ENCODE data around the gene CEP72. TPM values are rescaled to one million over a fixed set of nuclear protein-coding genes. Genes with fewer than 3 reads are reported as not detected.
A peak's percentile ranks its signal among the peaks of the same experiment; 100 is the strongest.

The CEP72 gene
- total and polyA plus RNA-seq, 2 of the 13 experiments (the other 11 are each of a cell fraction or from before 2014, with no cell fraction given), result 3.4 to 9.4 TPM

DNA sequence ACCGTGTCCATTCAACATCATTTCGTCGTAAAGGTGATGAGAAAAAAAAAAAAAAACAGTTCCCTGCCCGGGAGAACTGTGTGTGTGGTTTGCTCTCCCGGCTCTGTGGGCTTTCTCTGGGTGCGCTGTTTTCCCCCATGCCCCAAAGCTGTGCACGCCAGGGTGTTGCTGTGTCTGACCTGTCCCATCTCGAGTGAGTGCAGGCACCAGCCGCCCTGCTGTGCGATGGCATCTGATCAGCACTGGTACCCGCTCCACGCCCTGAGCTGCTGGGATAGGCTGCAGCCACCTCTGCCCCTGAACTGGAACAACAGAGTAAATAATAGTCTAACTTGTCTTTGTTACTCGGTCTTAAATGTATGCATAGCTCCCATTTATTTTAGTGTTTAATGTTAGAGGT is 33.3 kb downstream of the CEP72 start:
- no peak overlapping the region for H3K9ac ChIP-seq (ENCODE audit: insufficient read depth, low read depth, low read length)
- ATAC-seq, result no peak
- peaks cover 10 to 46% of the 10 kb centered on the region in 2 experiments; a peak in 4 of 5 replicates for H3K36me3 ChIP-seq (replicated peaks in 1 of 2; ENCODE audit: control insufficient read depth in 1 of 2, insufficient read depth in 2 of 2, low read length in 2 of 2)
- H3K27me3 ChIP-seq (ENCODE audit: control insufficient read depth in 1 of 2, insufficient read depth in 2 of 2, low read length in 2 of 2), result no peaks in the 10 kb centered on the region
- no TSS peak for BruUV-seq (replicated peaks)
- H2AFZ ChIP-seq (ENCODE audit: low read length), result no peak overlapping the region
- intact Hi-C loops (cut with micrococcal nuclease; ENCODE audit: unreplicated experiment), result no loop called here
- in situ Hi-C loops (cut with HindIII; ENCODE audit: extremely low pct_ligation_motif_present, low pct_unique_long_range_greater_than_20kb), result no loop called here
- 0 out of 2 replicates have a peak, but pooled peaks cover 10% of the 10 kb centered on the region for H3K4me1 ChIP-seq (ENCODE audit: insufficient read depth, low read length)
- H3K4me3 ChIP-seq (replicated peaks in 1 of 3; ENCODE audit: insufficient read depth in 1 of 3, low read depth in 2 of 3, low read length in 3 of 3), result no peak overlapping the region
- no peak for FAIRE-seq
- H4K20me1 ChIP-seq (ENCODE audit: insufficient read depth, low read length), result no peaks in the 10 kb centered on the region
- ChIA-PET CTCF (ENCODE audit: low intra/inter-chr PET ratio, low total read pairs) (no interaction called here), POLR2A (no interaction called here)
- no peak overlapping the region for H3K27ac ChIP-seq (ENCODE audit: extremely low read length, insufficient read depth, low read length)
- H3K79me2 ChIP-seq (ENCODE audit: insufficient read depth, low read length), result no peaks in the 10 kb centered on the region
- H3K9me3 ChIP-seq (ENCODE audit: low read length), result no peaks in the 10 kb centered on the region
- DNase-seq (ENCODE audit: low spot score), result no peak
- WGBS (ENCODE audit: low lambda C conversion rate), result 97% methylated on average over 13 of the region's 13 CpGs
- no peak for TF ChIP-seq GZF1 (CRISPR knock-in tag; IDR thresholded peaks at IDR 0.05)
- TF ChIP-seq ZNF468 (CRISPR knock-in tag; IDR thresholded peaks at IDR 0.05), result no peak
- no peak for TF ChIP-seq ZMYM2 (CRISPR knock-in tag; IDR thresholded peaks at IDR 0.05)
- no peak overlapping the region for H3K4me2 ChIP-seq (ENCODE audit: low read depth, low read length)

DNA sequence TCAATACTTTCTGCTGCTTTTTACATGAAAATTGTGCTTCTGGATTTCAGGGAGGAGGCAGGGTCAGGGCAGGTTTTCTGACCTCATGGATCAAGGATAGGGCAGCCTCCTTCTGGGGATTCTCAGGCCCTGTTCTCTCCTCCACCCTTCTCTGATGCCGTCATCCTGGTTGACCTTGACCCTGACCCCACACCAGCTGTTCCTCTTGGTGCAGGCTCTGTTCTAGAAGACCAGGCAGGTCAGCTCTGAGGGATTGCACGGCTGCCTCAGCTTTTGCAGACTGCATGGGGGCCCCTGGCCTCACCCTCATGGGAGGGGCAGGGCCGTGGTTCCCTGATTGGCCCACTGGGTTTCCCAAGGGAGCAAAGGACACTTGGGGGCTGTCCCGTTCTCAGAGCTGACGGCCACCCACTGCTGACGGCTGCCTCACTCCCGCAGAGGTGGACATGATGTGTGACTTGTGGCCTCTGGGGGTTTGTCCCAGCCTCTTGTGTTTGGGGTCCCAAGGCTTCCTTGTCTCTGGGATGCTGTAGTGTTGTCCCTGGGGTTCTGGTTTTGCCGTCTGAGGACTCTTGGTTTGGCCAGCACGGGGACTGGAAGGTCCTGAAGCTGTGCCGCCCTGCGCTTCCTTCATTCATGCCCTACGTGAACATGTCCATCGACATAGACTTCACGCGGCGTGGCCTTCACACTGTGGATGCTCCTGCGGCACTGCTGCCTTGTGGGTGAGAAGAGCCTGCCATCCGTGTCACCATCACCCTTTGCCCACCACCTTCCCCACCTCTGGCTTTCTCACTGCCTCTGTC is 34.5 kb downstream of the CEP72 start:
- H3K9ac ChIP-seq (ENCODE audit: insufficient read depth, low read depth, low read length), result no peak overlapping the region
- H3K4me3 ChIP-seq (replicated peaks in 1 of 3; ENCODE audit: insufficient read depth in 1 of 3, low read depth in 2 of 3, low read length in 3 of 3), result no peak overlapping the region
- no peak for FAIRE-seq
- WGBS (ENCODE audit: low lambda C conversion rate), result 86% methylated on average over 10 of the region's 18 CpGs
- no peak for DNase-seq (ENCODE audit: low spot score)
- peak; percentile 62 for ATAC-seq
- H3K27me3 ChIP-seq (ENCODE audit: control insufficient read depth in 1 of 2, insufficient read depth in 2 of 2, low read length in 2 of 2), result no peaks in the 10 kb centered on the region
- H3K4me1 ChIP-seq (ENCODE audit: insufficient read depth, low read length), result 0 out of 2 replicates have a peak, but pooled peaks cover 10% of the 10 kb centered on the region
- no peak overlapping the region for H2AFZ ChIP-seq (ENCODE audit: low read length)
- TF ChIP-seq, protein P1, sequence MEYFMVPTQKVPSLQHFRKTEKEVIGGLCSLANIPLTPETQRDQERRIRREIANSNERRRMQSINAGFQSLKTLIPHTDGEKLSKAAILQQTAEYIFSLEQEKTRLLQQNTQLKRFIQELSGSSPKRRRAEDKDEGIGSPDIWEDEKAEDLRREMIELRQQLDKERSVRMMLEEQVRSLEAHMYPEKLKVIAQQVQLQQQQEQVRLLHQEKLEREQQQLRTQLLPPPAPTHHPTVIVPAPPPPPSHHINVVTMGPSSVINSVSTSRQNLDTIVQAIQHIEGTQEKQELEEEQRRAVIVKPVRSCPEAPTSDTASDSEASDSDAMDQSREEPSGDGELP (IDR thresholded peaks at IDR 0.05; ENCODE audit: borderline replicate concordance, low read depth), result peak; percentile 76; the same call in 1 of the 2 replicates
- TF ChIP-seq NR2F6 (IDR thresholded peaks at IDR 0.05), result peak; percentile 84
- TF ChIP-seq NR2F6 (CRISPR knock-in tag; IDR thresholded peaks at IDR 0.05), result peak; percentile 55; the same call in 1 of the 2 replicates
- no peak for TF ChIP-seq MAFF (IDR thresholded peaks at IDR 0.05; ENCODE audit: low read depth, low read length)
- TF ChIP-seq NR2F1 (CRISPR knock-in tag; IDR thresholded peaks at IDR 0.05), result peak in 1 of 2 experiments; percentile 49; a peak in 1 of 4 replicates
- TF ChIP-seq RBM22 (optimal IDR thresholded peaks at IDR 0.05; ENCODE audit: low read length), result peak; percentile 34
- no peak for TF ChIP-seq TAF15 (IDR thresholded peaks at IDR 0.05; ENCODE audit: low read depth, low read length, poor library complexity, severe bottlenecking)
- ChIA-PET CTCF (ENCODE audit: low intra/inter-chr PET ratio, low total read pairs) (no interaction called here), POLR2A (no interaction called here)
- intact Hi-C loops (cut with micrococcal nuclease; ENCODE audit: unreplicated experiment) (no loop called here), in situ Hi-C loops (cut with HindIII; ENCODE audit: extremely low pct_ligation_motif_present, low pct_unique_long_range_greater_than_20kb) (no loop called here)
- BruUV-seq (replicated peaks), result no TSS peak
- H3K79me2 ChIP-seq (ENCODE audit: insufficient read depth, low read length), result no peaks in the 10 kb centered on the region
- no peak overlapping the region for H3K4me2 ChIP-seq (ENCODE audit: low read depth, low read length)
- H4K20me1 ChIP-seq (ENCODE audit: insufficient read depth, low read length), result no peaks in the 10 kb centered on the region
- no peaks in the 10 kb centered on the region for H3K9me3 ChIP-seq (ENCODE audit: low read length)
- H3K36me3 ChIP-seq (replicated peaks in 1 of 2; ENCODE audit: control insufficient read depth in 1 of 2, insufficient read depth in 2 of 2, low read length in 2 of 2), result peaks cover 10 to 40% of the 10 kb centered on the region in 2 experiments; a peak in 4 of 5 replicates
- H3K27ac ChIP-seq (ENCODE audit: extremely low read length, insufficient read depth, low read length), result no peak overlapping the region

Measured in HepG2 (cell line).